Measurements from ENCODE around the gene RERE.

The RERE gene

GRCh38 chr1:8343464-8344001, 473.9 kb downstream of the RERE start:
- Mint-ChIP-seq H3K9me3 (no peaks in the 10 kb centered on the region), H3K4me1 (ENCODE audit: low read depth) (no peaks in the 10 kb centered on the region), H3K27ac (no peak overlapping the region), H3K36me3 (ENCODE audit: low read depth) (no peaks in the 10 kb centered on the region), H3K4me3 (no peak overlapping the region), H3K27me3 (peaks cover 7% of the 10 kb centered on the region)
- intact Hi-C loops (cut with micrococcal nuclease) = no loop called here

- H3K4me3 Mint-ChIP-seq = no peak overlapping the region
- no peaks in the 10 kb centered on the region for H3K4me1 Mint-ChIP-seq (ENCODE audit: low read depth)
- intact Hi-C loops (cut with micrococcal nuclease) = no loop called here
- peaks cover 4% of the 10 kb centered on the region for H3K27me3 Mint-ChIP-seq
- H3K36me3 Mint-ChIP-seq (ENCODE audit: low read depth) = no peaks in the 10 kb centered on the region
- no peaks in the 10 kb centered on the region for H3K9me3 Mint-ChIP-seq
- no peak overlapping the region for H3K27ac Mint-ChIP-seq
Measured at GRCh38 chr1:8343044-8343443, 474.4 kb downstream of the RERE start.

DNA sequence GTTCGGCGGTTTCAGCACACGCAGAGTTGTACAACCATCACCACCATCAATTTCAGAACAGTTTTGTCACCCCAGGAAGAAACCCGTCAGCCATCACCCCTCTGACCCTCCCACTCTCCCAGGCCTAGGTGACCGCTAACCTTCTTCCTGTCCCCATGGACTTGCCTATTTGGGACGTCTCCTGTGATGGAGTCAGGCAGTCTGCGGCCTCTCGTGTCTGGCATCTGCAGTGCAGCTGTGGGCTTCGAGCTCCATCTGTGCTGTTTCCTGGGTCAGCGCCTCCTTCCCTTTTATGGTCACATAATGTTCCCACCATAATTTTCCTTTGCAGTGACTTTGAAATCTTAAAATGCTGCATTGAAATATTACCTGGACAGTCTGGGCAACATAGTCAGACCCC, 475.1 kb downstream of the RERE start:
- H3K27me3 Mint-ChIP-seq = peaks cover 4% of the 10 kb centered on the region
- no peaks in the 10 kb centered on the region for H3K36me3 Mint-ChIP-seq (ENCODE audit: low read depth)
- no peak overlapping the region for H3K27ac Mint-ChIP-seq
- H3K4me1 Mint-ChIP-seq (ENCODE audit: low read depth) = no peaks in the 10 kb centered on the region
- intact Hi-C loops (cut with micrococcal nuclease) = no loop called here
- no peak overlapping the region for H3K4me3 Mint-ChIP-seq
- peaks cover under 1% of the 10 kb centered on the region for H3K9me3 Mint-ChIP-seq

DNA sequence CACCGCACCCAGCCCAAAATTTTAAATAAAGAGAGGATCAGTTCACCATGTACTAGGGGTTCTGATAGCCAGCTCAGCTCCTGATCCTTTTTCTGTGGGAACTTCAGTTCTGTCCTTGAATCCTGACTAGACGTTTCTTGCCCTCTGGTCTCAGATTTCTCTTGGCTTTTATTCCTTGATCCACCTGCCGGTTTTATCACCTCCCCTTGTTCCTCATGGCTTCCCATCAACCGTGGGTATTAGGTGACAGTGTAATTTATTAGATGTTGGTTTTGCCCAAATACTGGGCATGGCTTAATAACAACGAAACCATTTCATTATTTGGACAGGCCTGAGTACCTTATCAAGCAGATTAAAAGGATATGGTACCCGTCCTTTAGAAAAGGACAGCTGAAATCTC, 477.0 kb downstream of the RERE start:
- Mint-ChIP-seq H3K4me3 (no peak overlapping the region), H3K27me3 (peaks cover 5% of the 10 kb centered on the region), H3K27ac (no peak overlapping the region), H3K9me3 (peaks cover 8% of the 10 kb centered on the region), H3K36me3 (ENCODE audit: low read depth) (no peaks in the 10 kb centered on the region), H3K4me1 (ENCODE audit: low read depth) (no peaks in the 10 kb centered on the region)
- intact Hi-C loops (cut with micrococcal nuclease) = no loop called here

- Mint-ChIP-seq H3K4me3 (no peak overlapping the region), H3K27ac (no peak overlapping the region), H3K36me3 (ENCODE audit: low read depth) (no peaks in the 10 kb centered on the region), H3K9me3 (peaks cover 8% of the 10 kb centered on the region), H3K4me1 (ENCODE audit: low read depth) (no peaks in the 10 kb centered on the region), H3K27me3 (peaks cover 5% of the 10 kb centered on the region)
- intact Hi-C loops (cut with micrococcal nuclease) = no loop called here
Measured at GRCh38 chr1:8339203-8339600, 478.2 kb downstream of the RERE start.

DNA sequence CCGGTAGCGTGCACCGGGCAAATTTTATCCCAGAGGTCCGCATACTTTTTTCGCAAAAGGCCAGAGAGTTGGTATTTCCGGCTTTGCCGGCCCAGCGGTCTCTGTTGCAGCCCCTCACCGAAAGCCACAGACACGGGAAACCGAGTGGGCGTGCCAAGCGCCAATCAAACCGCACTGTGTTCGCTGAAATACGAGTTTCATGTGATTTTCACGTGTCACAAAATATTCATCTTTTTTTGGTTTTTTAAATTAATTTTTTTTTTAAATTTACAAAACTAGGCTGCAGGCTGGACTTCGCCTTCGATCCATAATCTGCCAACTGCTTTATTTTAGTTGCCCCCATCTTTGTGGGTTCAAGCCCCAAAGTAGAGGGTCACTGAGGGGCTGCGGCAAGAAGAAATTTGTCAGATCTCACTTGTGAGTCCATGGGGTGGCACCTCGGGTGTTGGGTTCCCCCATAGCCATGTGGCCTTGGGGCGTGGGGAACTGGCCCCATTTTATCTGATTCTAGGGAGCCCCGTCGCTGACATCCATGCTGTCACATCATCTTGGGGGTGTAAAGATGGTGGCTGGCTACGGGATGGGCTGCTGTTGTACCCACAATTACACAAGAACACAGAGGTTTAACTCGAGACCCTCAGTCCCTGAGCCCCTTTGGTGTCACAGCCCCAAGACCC, 478.8 kb downstream of the RERE start:
- peaks cover 5% of the 10 kb centered on the region for H3K27me3 Mint-ChIP-seq
- H3K27ac Mint-ChIP-seq = no peak overlapping the region
- peaks cover 8% of the 10 kb centered on the region for H3K9me3 Mint-ChIP-seq
- H3K36me3 Mint-ChIP-seq (ENCODE audit: low read depth) = no peaks in the 10 kb centered on the region
- intact Hi-C loops (cut with micrococcal nuclease) = no loop called here
- H3K4me1 Mint-ChIP-seq (ENCODE audit: low read depth) = no peaks in the 10 kb centered on the region
- H3K4me3 Mint-ChIP-seq = no peak overlapping the region

DNA sequence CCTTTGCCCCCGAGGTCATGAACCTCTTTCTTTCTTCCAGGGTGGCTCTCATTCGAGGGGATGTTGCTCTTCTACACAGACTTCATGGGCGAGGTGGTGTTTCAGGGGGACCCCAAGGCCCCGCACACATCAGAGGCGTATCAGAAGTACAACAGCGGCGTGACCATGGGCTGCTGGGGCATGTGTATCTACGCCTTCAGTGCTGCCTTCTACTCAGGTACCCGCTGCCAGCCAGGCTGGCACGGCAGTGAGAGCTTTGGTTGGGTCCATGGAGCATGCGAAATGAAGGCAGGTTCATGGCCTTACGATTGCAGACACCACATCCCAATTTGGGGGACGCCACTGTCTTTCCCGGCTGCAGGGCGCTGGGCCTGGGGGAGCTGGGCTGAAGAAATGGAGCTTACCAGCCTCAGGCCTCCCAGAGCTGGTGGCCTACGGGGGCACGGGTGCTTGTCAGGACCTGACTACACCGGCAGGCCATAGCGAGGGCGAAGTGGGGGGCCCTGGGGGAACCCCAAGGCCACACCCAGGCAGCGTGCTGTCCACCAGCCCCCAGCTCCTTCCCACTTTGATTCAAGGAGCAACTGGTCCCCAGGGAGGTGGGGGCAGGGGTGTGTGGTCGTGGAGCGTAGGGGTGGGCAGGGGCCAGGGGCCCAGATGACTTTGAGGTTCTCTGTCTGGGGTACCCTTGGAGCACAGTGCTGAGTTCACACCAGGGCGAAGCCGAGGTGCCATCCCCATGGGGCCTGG, 479.5 kb downstream of the RERE start:
- Mint-ChIP-seq H3K36me3 (ENCODE audit: low read depth) (no peaks in the 10 kb centered on the region), H3K4me3 (no peak overlapping the region), H3K4me1 (ENCODE audit: low read depth) (no peaks in the 10 kb centered on the region), H3K9me3 (peaks cover 8% of the 10 kb centered on the region), H3K27me3 (peaks cover 5% of the 10 kb centered on the region), H3K27ac (no peak overlapping the region)
- intact Hi-C loops (cut with micrococcal nuclease) = no loop called here

- Mint-ChIP-seq H3K4me1 (ENCODE audit: low read depth) (no peaks in the 10 kb centered on the region), H3K27me3 (peaks cover 9% of the 10 kb centered on the region), H3K4me3 (no peak overlapping the region), H3K9me3 (peaks cover 8% of the 10 kb centered on the region), H3K27ac (no peak overlapping the region), H3K36me3 (ENCODE audit: low read depth) (no peaks in the 10 kb centered on the region)
- intact Hi-C loops (cut with micrococcal nuclease) = no loop called here
Measured at GRCh38 chr1:8335246-8335645, 482.2 kb downstream of the RERE start.

- H3K4me1 Mint-ChIP-seq (ENCODE audit: low read depth) = no peaks in the 10 kb centered on the region
- H3K36me3 Mint-ChIP-seq (ENCODE audit: low read depth) = no peaks in the 10 kb centered on the region
- H3K4me3 Mint-ChIP-seq = no peak overlapping the region
- H3K9me3 Mint-ChIP-seq = peaks cover 8% of the 10 kb centered on the region
- peaks cover 9% of the 10 kb centered on the region for H3K27me3 Mint-ChIP-seq
- H3K27ac Mint-ChIP-seq = no peak overlapping the region
- intact Hi-C loops (cut with micrococcal nuclease) = no loop called here
Measured at GRCh38 chr1:8334106-8334851, 483.2 kb downstream of the RERE start.

DNA sequence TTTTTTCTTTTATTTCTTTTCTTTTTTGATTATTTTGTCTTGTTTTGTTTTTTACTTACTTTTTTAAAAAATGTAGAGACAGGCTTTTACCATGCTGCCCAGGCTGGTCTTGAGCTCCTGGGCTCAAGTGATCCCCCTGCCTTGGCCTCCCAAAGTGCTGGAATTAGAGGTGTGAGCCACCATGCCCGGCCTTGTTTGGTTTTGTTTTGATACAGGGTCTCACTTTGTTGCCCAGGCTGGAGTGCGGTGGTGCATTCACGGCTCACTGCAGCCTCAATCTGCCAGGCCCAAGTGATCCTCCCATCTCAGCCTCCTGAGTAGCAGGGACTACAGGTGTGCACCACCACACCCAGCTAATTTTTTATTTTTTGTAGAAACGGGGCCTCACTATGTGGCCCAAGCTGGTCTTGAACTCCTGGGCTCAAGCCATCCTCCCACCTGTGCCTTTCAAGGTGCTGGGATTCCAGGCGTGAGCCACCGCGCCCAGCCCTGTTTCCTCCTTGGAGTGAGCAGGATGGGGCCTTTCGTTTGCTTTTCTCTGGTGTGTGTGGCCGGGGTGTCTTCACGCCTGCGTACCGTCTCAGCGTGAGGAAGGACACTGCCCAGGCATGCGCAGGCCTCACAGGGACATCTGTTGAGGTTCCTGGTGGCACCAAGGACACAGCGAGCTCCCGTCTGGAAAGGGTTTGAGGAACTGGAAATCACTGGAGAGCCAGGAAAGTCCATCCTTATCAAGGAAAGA, 484.0 kb downstream of the RERE start:
- no peak overlapping the region for H3K27ac Mint-ChIP-seq
- H3K4me1 Mint-ChIP-seq (ENCODE audit: low read depth) = no peaks in the 10 kb centered on the region
- peaks cover 8% of the 10 kb centered on the region for H3K9me3 Mint-ChIP-seq
- H3K36me3 Mint-ChIP-seq (ENCODE audit: low read depth) = no peaks in the 10 kb centered on the region
- H3K4me3 Mint-ChIP-seq = no peak overlapping the region
- intact Hi-C loops (cut with micrococcal nuclease) = no loop called here
- peaks cover 10% of the 10 kb centered on the region for H3K27me3 Mint-ChIP-seq

- Mint-ChIP-seq H3K27me3 (peaks cover 12% of the 10 kb centered on the region), H3K4me3 (no peak overlapping the region), H3K27ac (no peak overlapping the region), H3K36me3 (ENCODE audit: low read depth) (no peaks in the 10 kb centered on the region), H3K4me1 (ENCODE audit: low read depth) (no peaks in the 10 kb centered on the region), H3K9me3 (peaks cover 8% of the 10 kb centered on the region)
- intact Hi-C loops (cut with micrococcal nuclease) = no loop called here
Measured at GRCh38 chr1:8332806-8333205, 484.6 kb downstream of the RERE start.

DNA sequence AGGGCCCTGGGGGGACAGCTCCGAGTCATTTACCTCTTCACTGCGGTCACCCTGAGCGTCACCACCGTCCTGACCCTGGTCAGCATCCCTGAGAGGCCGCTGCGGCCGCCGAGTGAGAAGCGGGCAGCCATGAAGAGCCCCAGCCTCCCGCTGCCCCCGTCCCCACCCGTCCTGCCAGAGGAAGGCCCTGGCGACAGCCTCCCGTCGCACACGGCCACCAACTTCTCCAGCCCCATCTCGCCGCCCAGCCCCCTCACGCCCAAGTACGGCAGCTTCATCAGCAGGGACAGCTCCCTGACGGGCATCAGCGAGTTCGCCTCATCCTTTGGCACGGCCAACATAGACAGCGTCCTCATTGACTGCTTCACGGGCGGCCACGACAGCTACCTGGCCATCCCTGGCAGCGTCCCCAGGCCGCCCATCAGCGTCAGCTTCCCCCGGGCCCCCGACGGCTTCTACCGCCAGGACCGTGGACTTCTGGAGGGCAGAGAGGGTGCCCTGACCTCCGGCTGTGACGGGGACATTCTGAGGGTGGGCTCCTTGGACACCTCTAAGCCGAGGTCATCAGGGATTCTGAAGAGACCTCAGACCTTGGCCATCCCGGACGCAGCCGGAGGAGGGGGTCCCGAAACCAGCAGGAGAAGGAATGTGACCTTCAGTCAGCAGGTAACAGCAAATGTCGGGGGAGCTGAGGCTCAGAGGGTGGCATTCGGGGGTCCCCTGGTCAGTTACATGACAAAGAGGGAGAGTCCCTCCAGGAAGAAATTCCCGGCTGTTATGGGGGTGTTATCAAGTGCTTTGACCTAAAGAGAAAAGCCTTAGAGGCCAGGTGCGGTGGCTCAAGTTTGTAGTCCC, 486.9 kb downstream of the RERE start:
- H3K27ac Mint-ChIP-seq = no peak overlapping the region
- no peaks in the 10 kb centered on the region for H3K36me3 Mint-ChIP-seq (ENCODE audit: low read depth)
- H3K9me3 Mint-ChIP-seq = no peaks in the 10 kb centered on the region
- peaks cover 9% of the 10 kb centered on the region for H3K27me3 Mint-ChIP-seq
- no peak overlapping the region for H3K4me3 Mint-ChIP-seq
- intact Hi-C loops (cut with micrococcal nuclease) = no loop called here
- H3K4me1 Mint-ChIP-seq (ENCODE audit: low read depth) = no peaks in the 10 kb centered on the region

DNA sequence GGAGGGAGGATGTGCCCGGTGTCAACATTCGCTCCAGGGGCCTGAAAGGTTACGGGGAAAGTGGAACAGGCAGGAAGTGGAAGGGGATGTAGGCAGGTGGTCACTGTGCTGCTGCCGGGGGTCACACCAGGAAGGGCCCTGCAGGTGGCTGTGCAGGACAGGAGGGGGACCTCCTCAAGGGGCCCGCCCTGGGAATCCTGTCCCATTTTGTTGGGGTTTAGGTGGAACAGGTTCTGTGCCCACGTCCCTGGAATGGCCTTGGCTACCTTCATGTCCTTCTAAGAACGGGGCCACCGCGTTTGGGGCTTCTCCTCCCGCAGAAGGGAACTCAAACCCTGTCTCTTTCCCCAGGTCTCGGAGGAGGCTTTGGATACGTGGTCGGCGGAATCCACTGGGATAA, 487.6 kb downstream of the RERE start:
- no peaks in the 10 kb centered on the region for H3K36me3 Mint-ChIP-seq (ENCODE audit: low read depth)
- intact Hi-C loops (cut with micrococcal nuclease) = no loop called here
- peaks cover 9% of the 10 kb centered on the region for H3K27me3 Mint-ChIP-seq
- H3K9me3 Mint-ChIP-seq = no peaks in the 10 kb centered on the region
- H3K4me1 Mint-ChIP-seq (ENCODE audit: low read depth) = no peaks in the 10 kb centered on the region
- H3K4me3 Mint-ChIP-seq = no peak overlapping the region
- H3K27ac Mint-ChIP-seq = no peak overlapping the region
